Osteocyte (in vitro differentiated cells): ENCODE results near the gene SNX3. TPM values are rescaled to one million over a fixed set of nuclear protein-coding genes. Genes with fewer than 3 reads are reported as not detected.

Experiments
- DNase-seq: peaks from one replicate; pipeline ENCODE4 v3.0.0; 2021; ENCODE audit warnings: mixed read lengths; ENCODE audit not compliant: unreplicated experiment; ENCODE audit errors: extremely low spot score
- H3K27ac Mint-ChIP-seq: one replicate; pipeline ENCODE4 v1.8.0; 2021; ENCODE audit warnings: mild to moderate bottlenecking, mixed read lengths; ENCODE audit not compliant: unreplicated experiment
- H3K27me3 Mint-ChIP-seq: one replicate; pipeline ENCODE4 v1.8.0; 2021; ENCODE audit warnings: mixed read lengths; ENCODE audit not compliant: unreplicated experiment
- H3K36me3 Mint-ChIP-seq: one replicate; pipeline ENCODE4 v1.8.0; 2021; ENCODE audit warnings: mixed read lengths; ENCODE audit not compliant: unreplicated experiment
- H3K4me1 Mint-ChIP-seq: one replicate; pipeline ENCODE4 v1.8.0; 2021; ENCODE audit warnings: mixed read lengths; ENCODE audit not compliant: unreplicated experiment
- H3K4me3 Mint-ChIP-seq: one replicate; pipeline ENCODE4 v1.8.0; 2021; ENCODE audit warnings: mild to moderate bottlenecking, moderate library complexity, mixed read lengths; ENCODE audit not compliant: unreplicated experiment
- H3K9me3 Mint-ChIP-seq: one replicate; pipeline ENCODE4 v1.8.0; 2021; ENCODE audit warnings: mixed read lengths; ENCODE audit not compliant: unreplicated experiment
- CTCF ChIP-seq: fragments of 200-600 bp; sonication (generic); IDR thresholded peaks from 2 replicates; pipeline ENCODE4 v1.5.0; 2021; ENCODE audit warnings: antibody characterized with exemption, mild to moderate bottlenecking, moderate library complexity
- total RNA-seq: library from RNA; stranded (reverse); gene quantifications from 2 replicates; pipeline ENCODE4 v1.2.1, GENCODE V29; 2021

SNX3 gene
- total RNA-seq, 1 donor from 2014 or later = 171 TPM

- Mint-ChIP-seq H3K27me3 (no peaks in the 10 kb centered on the region), H3K4me3 (no peak overlapping the region), H3K36me3 (no peaks in the 10 kb centered on the region), H3K27ac (no peak overlapping the region), H3K9me3 (no peaks in the 10 kb centered on the region), H3K4me1 (peaks cover 19% of the 10 kb centered on the region)
- no peak for DNase-seq
- no peak for TF ChIP-seq CTCF
These were observed 2.5 kb upstream of the SNX3 start for GRCh38 chr6:108263371-108263770.

DNA sequence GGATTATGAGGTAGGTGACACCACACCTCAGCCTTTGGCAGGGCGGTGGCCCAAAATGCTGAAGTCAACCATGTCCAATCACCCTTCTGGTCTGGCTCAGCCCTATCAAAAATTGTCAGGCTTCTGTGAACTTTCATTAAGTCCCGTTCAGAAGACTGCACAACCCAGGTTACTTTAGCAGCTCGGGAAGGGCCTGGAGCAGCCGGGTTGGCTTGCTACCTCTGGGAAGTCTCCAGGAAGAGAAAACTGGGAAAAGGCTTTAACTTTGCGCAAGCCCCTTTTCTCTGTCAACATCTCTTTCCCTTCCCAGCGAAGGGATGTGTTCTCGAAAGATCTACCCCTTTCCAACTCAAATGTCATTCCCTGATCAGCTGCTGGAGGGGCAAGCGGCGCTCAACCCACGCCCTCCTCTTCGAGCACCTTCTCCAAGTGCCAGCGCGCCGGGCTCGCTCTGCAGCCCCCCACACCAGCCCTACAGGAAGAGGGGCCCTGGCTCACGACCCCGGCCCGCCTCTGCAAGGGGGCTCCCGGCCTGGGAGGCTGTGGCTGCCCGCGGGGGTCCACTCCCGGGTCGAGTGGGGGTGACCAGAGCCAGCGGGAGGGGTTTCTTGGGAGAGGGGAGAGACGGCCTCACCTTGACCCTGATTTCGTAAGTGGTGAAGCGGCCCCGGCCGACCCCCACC is 573 bp downstream of the SNX3 start:
- H3K4me3 Mint-ChIP-seq = peak overlapping the region; percentile 86
- no peaks in the 10 kb centered on the region for H3K27me3 Mint-ChIP-seq
- TF ChIP-seq CTCF = no peak
- peaks cover 25% of the 10 kb centered on the region for H3K4me1 Mint-ChIP-seq
- peak overlapping the region; percentile 97 for H3K27ac Mint-ChIP-seq
- DNase-seq = no peak
- no peaks in the 10 kb centered on the region for H3K9me3 Mint-ChIP-seq
- H3K36me3 Mint-ChIP-seq = peaks cover 5% of the 10 kb centered on the region

- Mint-ChIP-seq H3K4me1 (peaks cover 22% of the 10 kb centered on the region), H3K27ac (no peak overlapping the region), H3K9me3 (no peaks in the 10 kb centered on the region), H3K27me3 (no peaks in the 10 kb centered on the region), H3K36me3 (peaks cover 15% of the 10 kb centered on the region), H3K4me3 (no peak overlapping the region)
- DNase-seq = no peak
- no peak for TF ChIP-seq CTCF
These were observed 6.1 kb downstream of the SNX3 start for GRCh38 chr6:108254433-108255410.

GRCh38 chr6:108253241-108253640 is 7.6 kb downstream of the SNX3 start:
- peaks cover 15% of the 10 kb centered on the region for H3K36me3 Mint-ChIP-seq
- no peaks in the 10 kb centered on the region for H3K9me3 Mint-ChIP-seq
- no peak overlapping the region for H3K4me3 Mint-ChIP-seq
- no peak for TF ChIP-seq CTCF
- peak overlapping the region; percentile 28 for H3K27ac Mint-ChIP-seq
- peaks cover 14% of the 10 kb centered on the region for H3K4me1 Mint-ChIP-seq
- H3K27me3 Mint-ChIP-seq = no peaks in the 10 kb centered on the region
- DNase-seq = no peak

- Mint-ChIP-seq H3K4me3 (no peak overlapping the region), H3K27ac (no peak overlapping the region), H3K9me3 (no peaks in the 10 kb centered on the region), H3K4me1 (peaks cover 12% of the 10 kb centered on the region), H3K36me3 (peaks cover 14% of the 10 kb centered on the region), H3K27me3 (no peaks in the 10 kb centered on the region)
- TF ChIP-seq CTCF = no peak
- no peak for DNase-seq
These were observed 8.8 kb downstream of the SNX3 start for GRCh38 chr6:108252055-108252454.
